Esophagus squamous epithelium (tissue), 5 donors: ENCODE results near the gene IER5L. TPM values are rescaled to one million over a fixed set of nuclear protein-coding genes. Genes with fewer than 3 reads are reported as not detected.

ENCODE experiments used
- DNase-seq: peaks from one replicate; lab custom pipeline; 2025; lab: John Stamatoyannopoulos, UW
- H3K27ac ChIP-seq, 4 donors: fragments of 200-600 bp; sonication (generic); one replicate each; pipeline ENCODE4 v1.5.1; 2016 to 2019; ENCODE audit warnings: mild to moderate bottlenecking in 1 of 4
- H3K27me3 ChIP-seq, 4 donors: fragments of 200-600 bp; sonication (generic); 1 replicate in 3 of 4; 2 replicates in 1 of 4; pipeline versions ENCODE4 v1.5.1 to v1.6.0; 2017 to 2021; ENCODE audit warnings: antibody characterized with exemption in 1 of 4
- H3K36me3 ChIP-seq, 3 donors: fragments of 200-600 bp; sonication (generic); one replicate each; pipeline ENCODE4 v1.5.1; 2016 to 2019
- H3K4me1 ChIP-seq, 3 donors: fragments of 200-600 bp; sonication (generic); one replicate each; pipeline ENCODE4 v1.5.1; 2017 to 2019
- H3K4me3 ChIP-seq, 4 donors: fragments of 200-600 bp; sonication (generic); 1 replicate in 3 of 4; 2 replicates in 1 of 4; pipeline ENCODE4 v1.5.1; 2016 to 2019; ENCODE audit warnings: mild to moderate bottlenecking in 2 of 4, moderate library complexity in 1 of 4
- H3K9me3 ChIP-seq, 3 donors: fragments of 200-600 bp; sonication (generic); one replicate each; pipeline ENCODE4 v1.5.1; 2016 to 2019
- POLR2A ChIP-seq, 4 donors: fragments of 450-650 bp; IDR thresholded peaks; one replicate each; pipeline ENCODE4 v1.6.1; 2017; ENCODE audit warnings: antibody characterized with exemption in 4 of 4, mild to moderate bottlenecking in 4 of 4, moderate library complexity in 3 of 4
- WGBS, 2 donors: methylation state at CpG; one replicate each; pipeline ENCODE4 v1.1.5; 2018; 5-methylcytosine and 5-hydroxymethylcytosine counted together
- intact Hi-C: fragments of 100-400 bp; cut with DNase I; formaldehyde crosslinking; loops from one replicate; pipeline ENCODE4 v1.15.0; 2022
- total RNA-seq, 4 donors: library from RNA; depleted of rRNA; stranded (reverse); fragments of >200 nt; gene quantifications; one replicate each; pipeline ENCODE4 v1.1.0, GENCODE V29; 2016
- TF ChIP-seq, protein P1 (sequence below), 6 experiments: fragments of 450-650 bp in 4 of 6; fragments of 200-600 bp in 2 of 6; sonication (generic) in 2 of 6; IDR thresholded peaks; one replicate each; pipeline ENCODE4 v1.5.1; 2016 to 2019; ENCODE audit warnings: antibody characterized with exemption in 6 of 6, mild to moderate bottlenecking in 4 of 6, moderate library complexity in 4 of 6
- donor health status: DM: yes; HTN: yes; CAD: no.

Gene IER5L
- total RNA-seq, 4 donors from 2014 or later, result 6.1 to 8.7 (median 7.2) TPM

DNA sequence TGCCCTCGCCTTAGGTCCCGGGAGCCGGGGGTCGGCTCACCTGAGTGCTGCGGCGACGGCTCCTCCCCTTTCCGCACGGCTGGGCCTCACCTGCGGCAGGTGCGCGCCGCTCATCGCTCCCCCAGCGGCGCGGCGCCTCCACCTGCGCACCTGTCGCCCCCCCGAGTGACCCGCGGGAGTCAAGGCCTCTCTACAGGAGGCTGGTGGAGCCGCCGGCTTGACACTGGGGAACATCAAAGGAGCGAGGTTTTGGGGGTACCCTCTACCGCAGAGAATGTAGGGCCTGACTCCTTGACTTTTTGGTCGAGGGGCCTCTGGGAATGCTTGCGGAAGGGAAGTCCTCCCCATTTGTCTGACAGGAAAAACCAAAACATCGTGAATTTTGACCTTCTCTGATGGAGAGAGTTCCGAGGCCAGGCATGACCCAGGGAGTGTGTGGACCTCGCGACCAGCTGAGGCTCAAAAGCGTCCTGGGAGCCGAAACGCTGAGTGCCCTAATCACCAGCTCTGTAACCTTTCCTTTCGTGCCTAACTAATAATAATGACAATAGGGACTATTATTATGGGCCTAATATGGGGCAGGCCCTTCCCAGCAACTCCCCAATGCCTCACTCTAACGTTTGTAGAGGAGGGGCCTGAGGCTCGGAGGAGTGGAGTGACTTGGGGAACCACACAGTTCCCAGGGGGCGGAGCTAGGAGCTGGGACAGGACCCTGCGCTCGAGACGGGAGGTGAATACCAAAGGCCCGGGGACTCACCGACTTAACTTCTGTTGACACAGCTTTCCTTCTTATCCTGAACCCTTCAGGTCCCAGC is 714 bp upstream of the IER5L start:
- H3K27me3 ChIP-seq, result no peaks in the 10 kb centered on the region
- no peak overlapping the region for H3K27ac ChIP-seq
- H3K36me3 ChIP-seq, result no peaks in the 10 kb centered on the region
- H3K4me1 ChIP-seq, result peaks cover 15 to 38% (median 17%) of the 10 kb centered on the region in 3 donors
- intact Hi-C loops, result loop anchor here (5.0 kb wide), 1 partner anchor 36 kb away; no protein-coding TSS in a partner anchor
- H3K9me3 ChIP-seq, result no peaks in the 10 kb centered on the region
- peak overlapping the region; percentile 75 to 83 (median 82) for H3K4me3 ChIP-seq
- DNase-seq, result no peak
- WGBS, 2 donors, result 33 to 58% methylated on average over 12 to 14 of the region's 45 CpGs
- TF ChIP-seq, protein P1, sequence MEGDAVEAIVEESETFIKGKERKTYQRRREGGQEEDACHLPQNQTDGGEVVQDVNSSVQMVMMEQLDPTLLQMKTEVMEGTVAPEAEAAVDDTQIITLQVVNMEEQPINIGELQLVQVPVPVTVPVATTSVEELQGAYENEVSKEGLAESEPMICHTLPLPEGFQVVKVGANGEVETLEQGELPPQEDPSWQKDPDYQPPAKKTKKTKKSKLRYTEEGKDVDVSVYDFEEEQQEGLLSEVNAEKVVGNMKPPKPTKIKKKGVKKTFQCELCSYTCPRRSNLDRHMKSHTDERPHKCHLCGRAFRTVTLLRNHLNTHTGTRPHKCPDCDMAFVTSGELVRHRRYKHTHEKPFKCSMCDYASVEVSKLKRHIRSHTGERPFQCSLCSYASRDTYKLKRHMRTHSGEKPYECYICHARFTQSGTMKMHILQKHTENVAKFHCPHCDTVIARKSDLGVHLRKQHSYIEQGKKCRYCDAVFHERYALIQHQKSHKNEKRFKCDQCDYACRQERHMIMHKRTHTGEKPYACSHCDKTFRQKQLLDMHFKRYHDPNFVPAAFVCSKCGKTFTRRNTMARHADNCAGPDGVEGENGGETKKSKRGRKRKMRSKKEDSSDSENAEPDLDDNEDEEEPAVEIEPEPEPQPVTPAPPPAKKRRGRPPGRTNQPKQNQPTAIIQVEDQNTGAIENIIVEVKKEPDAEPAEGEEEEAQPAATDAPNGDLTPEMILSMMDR (IDR thresholded peaks at IDR 0.05), result no peak
- TF ChIP-seq POLR2A (IDR thresholded peaks at IDR 0.05), result no peak

DNA sequence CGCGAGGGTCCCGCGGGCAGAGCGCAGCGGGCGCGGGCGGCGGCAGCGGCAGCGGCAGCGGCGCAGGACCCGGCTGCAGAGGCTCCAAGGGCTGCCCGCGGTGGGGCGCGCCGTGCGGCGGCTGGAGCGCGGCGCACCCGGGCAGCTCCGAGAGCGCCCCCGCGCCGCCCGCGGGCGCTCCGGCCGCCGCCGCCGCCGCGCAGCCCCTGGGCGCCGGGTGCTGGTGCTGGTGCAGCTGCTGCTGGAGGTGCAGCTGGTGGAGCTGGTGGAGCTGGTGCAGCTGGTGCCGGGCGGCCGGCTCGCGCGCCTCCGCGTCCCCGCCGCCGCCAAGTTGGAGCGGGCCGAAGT is 644 bp downstream of the IER5L start:
- 0% methylated on average over 2 to 31 of the region's 56 CpGs for WGBS, 2 donors

DNA sequence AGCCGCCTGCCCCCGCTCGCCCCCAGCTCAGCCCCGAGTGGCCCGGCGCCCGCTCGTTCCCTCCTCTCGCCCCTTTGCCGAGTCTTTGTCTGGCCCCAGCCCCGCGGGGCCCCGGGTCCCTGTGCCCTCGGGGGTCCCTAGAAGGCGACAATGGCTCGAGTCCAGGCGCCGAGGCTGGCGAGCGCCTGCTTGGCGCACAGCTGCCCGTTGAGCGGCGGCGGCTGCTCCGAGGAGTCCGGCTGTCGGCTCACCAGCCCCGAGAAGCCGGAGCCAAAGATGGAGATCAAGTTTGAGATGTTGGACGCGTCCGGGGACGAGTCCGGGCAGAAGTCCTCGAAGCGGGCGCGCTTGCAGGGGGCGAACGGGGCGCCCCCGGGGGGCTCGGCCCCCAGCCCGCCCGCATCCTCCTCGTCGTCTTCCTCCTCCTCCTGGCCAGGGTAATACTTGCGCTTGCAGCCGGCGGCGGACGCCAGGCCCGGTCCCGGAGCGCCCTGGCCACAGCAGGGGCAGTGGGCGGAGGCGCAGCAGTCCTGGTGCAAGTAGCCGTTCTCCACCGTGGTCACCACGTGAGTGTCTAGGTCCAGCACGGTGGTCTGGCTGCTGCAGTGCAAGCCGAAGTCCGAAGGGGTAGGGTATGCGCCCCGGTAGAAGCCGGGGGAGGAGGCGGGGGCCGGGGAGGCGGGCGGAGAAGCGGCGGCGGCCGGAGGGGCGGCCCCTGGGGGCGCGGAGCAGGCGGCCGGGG is 1.2 kb downstream of the IER5L start:
- TF ChIP-seq POLR2A (IDR thresholded peaks at IDR 0.05), result no peak
- TF ChIP-seq, protein P1 (IDR thresholded peaks at IDR 0.05), result peak in 2 of 6 experiments; percentile 3 to 5
- Histone ChIP-seq H3K9me3 (no peaks in the 10 kb centered on the region), H3K4me1 (peaks cover 21 to 52% (median 28%) of the 10 kb centered on the region in 3 donors), H3K36me3 (no peaks in the 10 kb centered on the region), H3K27ac (peak overlapping the region; percentile 96 to 100 (median 98)), H3K4me3 (peak overlapping the region; percentile 68 to 83 (median 78)), H3K27me3 (peaks cover 0 to 5% (median 0%) of the 10 kb centered on the region in 4 donors)
- intact Hi-C loops, result loop anchor here (2.0 to 5.0 kb wide), 2 partner anchors 35 to 318 kb away; no protein-coding TSS in a partner anchor
- DNase-seq, result no peak
- WGBS, 2 donors, result 0% methylated on average over 10 to 11 of the region's 80 CpGs

More for the DNA sequence above, 644 bp downstream of the IER5L start:
- H3K36me3 ChIP-seq, result no peaks in the 10 kb centered on the region
- H3K27ac ChIP-seq, result peak overlapping the region; percentile 96 to 100 (median 98)
- TF ChIP-seq, protein P1 (IDR thresholded peaks at IDR 0.05), result no peak
- TF ChIP-seq POLR2A (IDR thresholded peaks at IDR 0.05), result no peak
- intact Hi-C loops, result loop anchor here (2.0 to 5.0 kb wide), 2 partner anchors 35 to 317 kb away; no protein-coding TSS in a partner anchor
- DNase-seq, result no peak
- H3K4me1 ChIP-seq, result peaks cover 21 to 51% (median 28%) of the 10 kb centered on the region in 3 donors
- H3K9me3 ChIP-seq, result no peaks in the 10 kb centered on the region
- H3K4me3 ChIP-seq, result peak overlapping the region; percentile 75 to 83 (median 82)
- peaks cover 0 to 5% (median 0%) of the 10 kb centered on the region in 4 donors for H3K27me3 ChIP-seq

DNA sequence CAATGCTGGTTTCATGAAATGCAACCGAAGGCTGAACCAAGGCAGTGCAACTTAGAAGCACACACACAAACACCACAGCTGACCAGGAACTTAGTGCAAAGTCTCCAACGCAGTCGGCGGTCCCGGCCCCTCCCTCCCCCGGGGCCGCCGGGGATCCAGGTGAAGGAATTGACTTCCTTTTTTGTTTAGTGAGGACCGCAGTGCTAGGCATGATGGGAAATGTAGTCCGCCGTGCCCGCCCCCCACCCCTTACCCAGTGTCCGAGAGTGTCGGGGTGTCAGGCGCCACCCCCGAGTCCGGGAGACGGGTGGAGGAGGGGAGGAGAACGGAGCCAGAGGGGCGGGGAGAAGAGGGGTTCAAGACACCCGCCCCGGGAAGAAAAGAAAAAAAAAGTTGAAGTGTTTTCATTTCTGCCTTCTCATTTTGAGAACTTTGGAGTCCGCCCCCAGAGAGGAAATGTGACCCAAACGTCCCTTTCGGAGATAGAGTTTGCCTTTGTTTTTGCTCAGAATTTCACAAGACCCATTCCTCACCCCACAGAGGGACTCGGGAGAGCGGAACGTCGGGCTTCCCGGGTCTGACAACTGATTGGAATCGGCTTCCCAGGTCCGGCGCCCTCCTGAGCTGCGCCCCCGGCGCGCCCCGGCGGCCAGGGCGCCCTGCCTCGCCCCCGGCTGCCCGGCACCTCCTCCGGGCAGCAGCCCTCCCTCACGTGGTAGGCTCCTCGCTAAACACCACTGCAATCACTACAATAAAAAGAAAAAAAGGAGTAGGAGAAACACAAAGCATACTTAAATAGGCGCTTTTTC is 2.0 kb downstream of the IER5L start:
- H3K27ac ChIP-seq, result peak overlapping the region; percentile 96 to 100 (median 98)
- peak in 3 of 4 donors; percentile 56 to 70 (median 69) for TF ChIP-seq POLR2A (IDR thresholded peaks at IDR 0.05)
- TF ChIP-seq, protein P1 (IDR thresholded peaks at IDR 0.05), result peak in 2 of 6 experiments; percentile 3 to 15
- H3K9me3 ChIP-seq, result no peaks in the 10 kb centered on the region
- H3K36me3 ChIP-seq, result no peaks in the 10 kb centered on the region
- DNase-seq, result no peak
- peaks cover 0 to 5% (median 0%) of the 10 kb centered on the region in 4 donors for H3K27me3 ChIP-seq
- WGBS, 2 donors, result 0% methylated on average over 24 to 39 of the region's 47 CpGs
- peaks cover 21 to 52% (median 28%) of the 10 kb centered on the region in 3 donors for H3K4me1 ChIP-seq
- H3K4me3 ChIP-seq, result peak overlapping the region; percentile 68 to 83 (median 78)
- intact Hi-C loops, result loop anchor here (2.0 to 5.0 kb wide), 2 partner anchors 34 to 319 kb away; no protein-coding TSS in a partner anchor
